HG02870 (cell line): ENCODE data around the gene PTPRF.

Experiments used
- ATAC-seq: cut with Tn5 transposase; IDR thresholded peaks from one replicate; pipeline ENCODE4 v1.9.1; 2021; ENCODE audit warnings: mild to moderate bottlenecking, moderate library complexity; ENCODE audit not compliant: unreplicated experiment

The PTPRF gene

GRCh38 chr1:43550598-43551246, 20.0 kb downstream of the PTPRF start:
- no peak for ATAC-seq

- ATAC-seq: no peak
Measured at GRCh38 chr1:43551396-43551888, 20.8 kb downstream of the PTPRF start.

- no peak for ATAC-seq
Measured at GRCh38 chr1:43552059-43552742, 21.5 kb downstream of the PTPRF start.

GRCh38 chr1:43552813-43553212, 22.1 kb downstream of the PTPRF start:
- no peak for ATAC-seq

GRCh38 chr1:43554444-43554992, 23.8 kb downstream of the PTPRF start:
- no peak for ATAC-seq

GRCh38 chr1:43556782-43557181, 26.1 kb downstream of the PTPRF start:
- ATAC-seq: no peak

GRCh38 chr1:43557744-43558245, 27.1 kb downstream of the PTPRF start:
- ATAC-seq: no peak

- no peak for ATAC-seq
Measured at GRCh38 chr1:43558346-43558841, 27.7 kb downstream of the PTPRF start.

- ATAC-seq: no peak
Measured at GRCh38 chr1:43559714-43560113, 29.0 kb downstream of the PTPRF start.

GRCh38 chr1:43560286-43560685, 29.6 kb downstream of the PTPRF start:
- ATAC-seq: no peak

- no peak for ATAC-seq
Measured at GRCh38 chr1:43563876-43564539, 33.3 kb downstream of the PTPRF start.

GRCh38 chr1:43564551-43565348, 34.1 kb downstream of the PTPRF start:
- ATAC-seq: no peak

GRCh38 chr1:43565600-43566360, 35.1 kb downstream of the PTPRF start:
- no peak for ATAC-seq

GRCh38 chr1:43566382-43567044, 35.8 kb downstream of the PTPRF start:
- no peak for ATAC-seq

- no peak for ATAC-seq
Measured at GRCh38 chr1:43569175-43569574, 38.5 kb downstream of the PTPRF start.

- ATAC-seq: no peak
Measured at GRCh38 chr1:43570277-43570676, 39.6 kb downstream of the PTPRF start.

GRCh38 chr1:43570715-43571114, 40.0 kb downstream of the PTPRF start:
- no peak for ATAC-seq

GRCh38 chr1:43572084-43572483, 41.4 kb downstream of the PTPRF start:
- no peak for ATAC-seq

GRCh38 chr1:43572538-43572937, 41.9 kb downstream of the PTPRF start:
- ATAC-seq: no peak
